B cell (primary cell): ENCODE results near the gene POC5. TPM values are rescaled to one million over a fixed set of nuclear protein-coding genes. Genes with fewer than 3 reads are reported as not detected.

ENCODE experiments used
- ATAC-seq: fragments of 200-7000 bp; cut with Tn5 transposase; one replicate; pipeline ENCODE4 v1.10.0; 2021; ENCODE audit warnings: low read depth, mild to moderate bottlenecking, moderate number of reproducible peaks, moderate library complexity
- CTCF ChIA-PET: fragments of 350-600 bp; sonication (Branson Sonifier 250); formaldehyde crosslinking; loops from one replicate; lab custom pipeline; 2021; ENCODE audit warnings: antibody characterized with exemption, inconsistent platforms; lab: Charles Lee
- POLR2A ChIA-PET: fragments of 350-600 bp; sonication (Branson Sonifier 250); formaldehyde crosslinking; loops from one replicate; lab custom pipeline; 2021; ENCODE audit warnings: antibody characterized with exemption; lab: Charles Lee
- DNase-seq: peaks from one replicate; pipeline ENCODE4 v3.0.0; 2013
- H2AFZ ChIP-seq: 2 replicates; pipeline ENCODE4 v1.6.1; 2012; ENCODE audit warnings: mild to moderate bottlenecking, low read depth, low read length; ENCODE audit not compliant: insufficient read depth, poor library complexity, severe bottlenecking
- H3K27ac ChIP-seq, 2 donors: 1 replicate in 1 of 2; 2 replicates in 1 of 2; pipeline ENCODE4 v1.5.1; 2012 to 2013; ENCODE audit warnings: low read length in 2 of 2, mild to moderate bottlenecking in 2 of 2, moderate library complexity in 1 of 2
- H3K27me3 ChIP-seq, 4 experiments: fragments of 200-600 bp in 1 of 4; sonication (generic) in 1 of 4; replicated peaks in 1 of 4; 1 replicate in 2 of 4; 2 replicates in 2 of 4; pipeline versions ENCODE4 v1.6.1 to v1.7.0; 2013 to 2016; ENCODE audit warnings: low read length in 3 of 4, mild to moderate bottlenecking in 2 of 4, mixed read lengths in 1 of 4, moderate library complexity in 1 of 4; ENCODE audit not compliant: insufficient read depth in 4 of 4, control insufficient read depth in 3 of 4; ENCODE audit errors: control extremely low read depth in 1 of 4
- H3K36me3 ChIP-seq, 2 experiments: replicated peaks in 1 of 2; 1 replicate in 1 of 2; 2 replicates in 1 of 2; pipeline versions ENCODE4 v1.6.1 to v1.7.1; 2013; ENCODE audit warnings: low read length in 1 of 2; ENCODE audit not compliant: insufficient read depth in 2 of 2, control insufficient read depth in 1 of 2; ENCODE audit errors: control extremely low read depth in 1 of 2, extremely low read depth in 1 of 2
- H3K4me1 ChIP-seq, 2 donors: fragments of 200-600 bp in 1 of 2; sonication (generic) in 1 of 2; 1 replicate in 1 of 2; 2 replicates in 1 of 2; pipeline versions ENCODE4 v1.5.1 to v1.6.1; 2013 to 2017; ENCODE audit warnings: low read length in 2 of 2; ENCODE audit not compliant: control insufficient read depth in 2 of 2, insufficient read depth in 2 of 2
- H3K4me2 ChIP-seq: replicated peaks from 2 replicates; pipeline ENCODE3; 2012; ENCODE audit warnings: mild to moderate bottlenecking, low read depth, low read length; ENCODE audit not compliant: poor library complexity, severe bottlenecking
- H3K4me3 ChIP-seq, 5 experiments: fragments of 200-600 bp in 1 of 5; sonication (generic) in 1 of 5; 1 replicate in 3 of 5; 2 replicates in 2 of 5; pipeline versions ENCODE4 v1.5.1 to v1.7.0; 2011 to 2016; ENCODE audit warnings: low read length in 4 of 5, mild to moderate bottlenecking in 4 of 5, low read depth in 2 of 5, control low read depth in 1 of 5, moderate library complexity in 1 of 5; ENCODE audit not compliant: insufficient read depth in 1 of 5; ENCODE audit errors: control extremely low read depth in 1 of 5, extremely low read depth in 1 of 5
- H3K79me2 ChIP-seq: fragments of 200-600 bp; sonication (generic); one replicate; pipeline ENCODE4 v1.6.0; 2016; ENCODE audit warnings: low read length; ENCODE audit not compliant: control insufficient read depth, insufficient read depth
- H3K9ac ChIP-seq: fragments of 200-600 bp; sonication (generic); 2 replicates; pipeline ENCODE4 v1.6.1; 2017; ENCODE audit warnings: mild to moderate bottlenecking, low read length, moderate library complexity
- H3K9me3 ChIP-seq, 3 donors: one replicate each; pipeline versions ENCODE4 v1.6.1 to v1.7.1; 2013; ENCODE audit warnings: low read length in 2 of 3; ENCODE audit not compliant: control insufficient read depth in 2 of 3, insufficient read depth in 1 of 3; ENCODE audit errors: control extremely low read depth in 1 of 3
- H4K20me1 ChIP-seq: 2 replicates; pipeline ENCODE4 v1.6.0; 2012; ENCODE audit warnings: mild to moderate bottlenecking, low read length; ENCODE audit not compliant: insufficient read depth, control insufficient read depth, poor library complexity, severe bottlenecking
- H3K27ac Mint-ChIP-seq: one replicate; pipeline ENCODE4 v1.8.0; 2021; ENCODE audit warnings: mixed read lengths
- H3K27me3 Mint-ChIP-seq: one replicate; pipeline ENCODE4 v1.8.0; 2021; ENCODE audit warnings: mixed read lengths
- H3K4me1 Mint-ChIP-seq: one replicate; pipeline ENCODE4 v1.8.0; 2021; ENCODE audit warnings: mixed read lengths
- H3K4me3 Mint-ChIP-seq: one replicate; pipeline ENCODE4 v1.8.0; 2021; ENCODE audit warnings: mixed read lengths
- H3K9me3 Mint-ChIP-seq: one replicate; pipeline ENCODE4 v1.8.0; 2022; ENCODE audit warnings: mixed read lengths; ENCODE audit not compliant: insufficient read depth
- EZH2 ChIP-seq: IDR thresholded peaks from 2 replicates; pipeline ENCODE4 v1.6.1; 2012; ENCODE audit warnings: borderline replicate concordance, low read depth, mild to moderate bottlenecking, moderate library complexity, low read length; ENCODE audit not compliant: insufficient read depth, poor library complexity, severe bottlenecking
- WGBS: methylation state at CpG from one replicate; pipeline ENCODE4 v1.1.5; 2013; ENCODE audit warnings: missing lambda C conversion rate; ENCODE audit not compliant: insufficient coverage; 5-methylcytosine and 5-hydroxymethylcytosine counted together
- intact Hi-C: fragments of 100-400 bp; cut with micrococcal nuclease; formaldehyde crosslinking; loops from one replicate; pipeline ENCODE4 v1.10.0; 2022
- polyA plus RNA-seq: library from polyadenylated mRNA; depleted of rRNA; stranded (reverse); fragments of >200 nt; gene quantifications from 2 replicates; pipeline ENCODE4 v1.2.3, GENCODE V29; 2012
- total RNA-seq, 2 donors: library from RNA; stranded (reverse); fragments of 120-200 nt in 1 of 2; gene quantifications; 1 replicate in 1 of 2; 2 replicates in 1 of 2; pipeline versions ENCODE4 v1.2.3 to v1.2.4, GENCODE V29; 2013 to 2022
- TF ChIP-seq, protein P1 (sequence below): fragments of 200-600 bp; IDR thresholded peaks from one replicate; pipeline ENCODE4 v1.8.0; 2022; ENCODE audit warnings: antibody characterized with exemption, mild to moderate bottlenecking

Gene POC5
- total and polyA plus RNA-seq, 2 donors (not counting 1 experiment from before 2014, with no cell fraction given), result 22.7 to 25.4 TPM

DNA sequence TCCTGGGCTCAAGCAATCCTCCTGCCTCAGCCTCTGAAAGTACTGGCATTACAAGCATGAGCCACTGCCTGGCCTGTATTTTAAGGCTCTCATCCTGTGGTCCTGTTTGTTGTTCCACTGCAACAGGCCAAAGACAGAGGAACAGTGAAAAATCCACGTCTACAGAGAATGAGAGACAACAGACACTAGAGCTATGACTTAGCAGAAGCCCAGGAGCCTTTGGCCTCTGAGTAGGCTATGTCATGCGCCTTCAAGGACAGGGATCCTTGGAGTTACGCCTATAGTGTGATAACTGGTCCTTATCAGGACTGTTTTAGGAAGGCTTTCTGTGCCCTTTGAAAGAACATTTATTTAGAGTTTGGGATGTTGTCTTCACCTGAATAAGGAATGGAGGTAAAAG, 10.5 kb downstream of the POC5 start:
- H3K4me1 Mint-ChIP-seq, result peaks cover 4% of the 10 kb centered on the region
- Histone ChIP-seq H3K9ac (no peak overlapping the region), H3K4me2 (no peak overlapping the region), H3K4me3 (no peak overlapping the region), H3K27ac (no peak overlapping the region), H3K27me3 (no peaks in the 10 kb centered on the region), H3K4me1 (no peaks in the 10 kb centered on the region), H3K36me3 (peaks cover 22 to 40% of the 10 kb centered on the region in 2 experiments), H3K9me3 (no peaks in the 10 kb centered on the region), H4K20me1 (peaks cover 5% of the 10 kb centered on the region), H2AFZ (no peak overlapping the region), H3K79me2 (peaks cover 18% of the 10 kb centered on the region)
- H3K4me3 Mint-ChIP-seq, result no peak overlapping the region
- 97% methylated on average over 2 of the region's 3 CpGs for WGBS
- intact Hi-C loops, result no loop called here
- DNase-seq (no peak), ATAC-seq (no peak)
- ChIA-PET CTCF (no interaction called here), POLR2A (no interaction called here)
- no peaks in the 10 kb centered on the region for H3K9me3 Mint-ChIP-seq
- no peak for TF ChIP-seq EZH2
- TF ChIP-seq, protein P1, sequence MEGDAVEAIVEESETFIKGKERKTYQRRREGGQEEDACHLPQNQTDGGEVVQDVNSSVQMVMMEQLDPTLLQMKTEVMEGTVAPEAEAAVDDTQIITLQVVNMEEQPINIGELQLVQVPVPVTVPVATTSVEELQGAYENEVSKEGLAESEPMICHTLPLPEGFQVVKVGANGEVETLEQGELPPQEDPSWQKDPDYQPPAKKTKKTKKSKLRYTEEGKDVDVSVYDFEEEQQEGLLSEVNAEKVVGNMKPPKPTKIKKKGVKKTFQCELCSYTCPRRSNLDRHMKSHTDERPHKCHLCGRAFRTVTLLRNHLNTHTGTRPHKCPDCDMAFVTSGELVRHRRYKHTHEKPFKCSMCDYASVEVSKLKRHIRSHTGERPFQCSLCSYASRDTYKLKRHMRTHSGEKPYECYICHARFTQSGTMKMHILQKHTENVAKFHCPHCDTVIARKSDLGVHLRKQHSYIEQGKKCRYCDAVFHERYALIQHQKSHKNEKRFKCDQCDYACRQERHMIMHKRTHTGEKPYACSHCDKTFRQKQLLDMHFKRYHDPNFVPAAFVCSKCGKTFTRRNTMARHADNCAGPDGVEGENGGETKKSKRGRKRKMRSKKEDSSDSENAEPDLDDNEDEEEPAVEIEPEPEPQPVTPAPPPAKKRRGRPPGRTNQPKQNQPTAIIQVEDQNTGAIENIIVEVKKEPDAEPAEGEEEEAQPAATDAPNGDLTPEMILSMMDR, result no peak
- no peak overlapping the region for H3K27ac Mint-ChIP-seq
- no peaks in the 10 kb centered on the region for H3K27me3 Mint-ChIP-seq

DNA sequence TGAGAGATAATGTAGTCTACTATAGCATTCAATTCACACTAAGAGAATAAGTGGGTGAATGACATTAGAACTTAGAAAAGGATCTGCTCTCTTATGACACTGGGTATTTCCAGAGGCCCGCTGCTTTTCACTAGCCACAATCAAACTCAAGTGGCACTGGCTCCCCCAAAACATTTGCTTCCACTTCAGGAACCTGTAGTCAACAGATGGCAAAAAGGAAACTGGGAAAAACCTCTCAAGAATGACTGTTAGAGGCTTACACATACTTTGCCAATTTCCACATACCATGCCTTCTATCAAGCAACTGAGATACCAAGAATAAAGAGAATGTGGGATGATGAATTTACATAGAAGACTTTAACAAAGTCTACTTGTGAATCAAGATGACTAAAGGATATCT, 11.2 kb downstream of the POC5 start:
- CTCF ChIA-PET, result no interaction called here
- H3K27ac Mint-ChIP-seq, result no peak overlapping the region

More for the DNA sequence above, 11.2 kb downstream of the POC5 start:
- Histone ChIP-seq H3K9ac (no peak overlapping the region), H3K4me3 (no peak overlapping the region), H3K4me1 (no peaks in the 10 kb centered on the region), H3K9me3 (no peaks in the 10 kb centered on the region), H3K27me3 (no peaks in the 10 kb centered on the region), H3K36me3 (peaks cover 21 to 41% of the 10 kb centered on the region in 2 experiments), H4K20me1 (peaks cover 5% of the 10 kb centered on the region), H2AFZ (no peak overlapping the region), H3K79me2 (peaks cover 18% of the 10 kb centered on the region), H3K27ac (no peak overlapping the region), H3K4me2 (no peak overlapping the region)
- peaks cover 4% of the 10 kb centered on the region for H3K4me1 Mint-ChIP-seq
- no peaks in the 10 kb centered on the region for H3K27me3 Mint-ChIP-seq
- intact Hi-C loops, result no loop called here
- POLR2A ChIA-PET, result no interaction called here
- no peak for DNase-seq
- no peak overlapping the region for H3K4me3 Mint-ChIP-seq
- no peak for ATAC-seq
- no CpG with 5 or more reads among the region's 1 CpG for WGBS
- no peaks in the 10 kb centered on the region for H3K9me3 Mint-ChIP-seq
- no peak for TF ChIP-seq EZH2
- TF ChIP-seq, protein P1, result no peak
